Measurements from ENCODE around the gene PROX1. TPM values are rescaled to one million over a fixed set of nuclear protein-coding genes. Genes with fewer than 3 reads are reported as not detected.

PROX1 gene
- total and polyA plus RNA-seq, 2 of the 8 experiments (the other 6 are each of a cell fraction or from before 2014, with no cell fraction given) = 0.30 to 2.0 TPM

DNA sequence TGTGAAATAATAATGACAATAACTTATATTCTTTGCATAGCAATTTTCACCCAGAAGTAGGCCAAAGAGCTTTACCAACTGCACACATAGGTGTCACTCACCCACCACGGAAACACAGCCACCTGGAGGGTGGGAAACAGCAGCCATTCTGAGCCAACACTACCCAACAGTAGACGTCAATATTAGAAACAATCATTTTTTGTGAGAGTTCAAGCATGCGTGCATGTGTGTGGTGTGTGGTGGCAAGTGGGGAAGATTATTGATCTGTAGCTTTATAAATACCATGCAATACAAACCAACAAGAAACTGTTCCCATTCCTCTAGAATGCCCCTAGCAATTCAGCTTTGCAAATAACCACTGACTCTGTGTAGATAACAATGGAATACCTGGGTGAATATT, 19.1 kb downstream of the PROX1 start:
- CTCF ChIA-PET (ENCODE audit: partially characterized antibody) = interaction anchor here (3.1 kb wide), 1 partner anchor 116 kb away, joined by 11 read pairs; no protein-coding TSS in a partner anchor
- Histone ChIP-seq H3K27me3 (replicated peaks in 1 of 4; ENCODE audit: control insufficient read depth in 3 of 4, extremely low read depth in 1 of 4, insufficient read depth in 3 of 4, low read length in 3 of 4) (no peaks in the 10 kb centered on the region), H2AFZ (ENCODE audit: low read length) (no peak overlapping the region), H3K4me1 (replicated peaks in 1 of 4; ENCODE audit: control insufficient read depth in 3 of 4, insufficient read depth in 4 of 4, low read length in 3 of 4) (0 out of 7 replicates have a peak, but pooled peaks cover 0 to 2% (median 0%) of the 10 kb centered on the region in 4 experiments), H3K4ac (replicated peaks; ENCODE audit: insufficient read length, low read depth, low read length) (no peak overlapping the region), H3K36me3 (ENCODE audit: control insufficient read depth in 2 of 4, insufficient read depth in 4 of 4, low read length in 3 of 4) (no peaks in the 10 kb centered on the region), H4K8ac (ENCODE audit: extremely low read depth, insufficient read depth, low read length) (no peak overlapping the region), H2BK5ac (ENCODE audit: low read depth, low read length) (no peak overlapping the region), H3K56ac (replicated peaks; ENCODE audit: insufficient read length, low read depth, low read length) (no peak overlapping the region), H3K27ac (ENCODE audit: low read depth, low read length) (no peak overlapping the region), H2AK5ac (ENCODE audit: low read depth, low read length) (no peak overlapping the region), H4K20me1 (replicated peaks in 1 of 2; ENCODE audit: control insufficient read depth in 1 of 2, insufficient read depth in 2 of 2, low read length in 2 of 2) (no peaks in the 10 kb centered on the region), H3K23ac (ENCODE audit: insufficient read length) (no peak overlapping the region), H2BK120ac (replicated peaks; ENCODE audit: low read depth, low read length) (no peak overlapping the region), H2BK20ac (ENCODE audit: low read length) (no peak overlapping the region), H2BK15ac (ENCODE audit: low read length) (no peak overlapping the region), H3K18ac (ENCODE audit: extremely low read depth, low read length) (no peak overlapping the region), H3K23me2 (ENCODE audit: low read depth, low read length) (no peaks in the 10 kb centered on the region), H2BK12ac (ENCODE audit: low read depth, low read length) (no peak overlapping the region), H3K14ac (ENCODE audit: insufficient read length) (no peak overlapping the region), H3K9me3 (ENCODE audit: insufficient read depth in 2 of 2, low read depth in 1 of 2, low read length in 1 of 2) (no peaks in the 10 kb centered on the region), H3K4me3 (ENCODE audit: extremely low read depth in 1 of 4, insufficient read depth in 2 of 4, low read depth in 3 of 4, low read length in 4 of 4) (no peak overlapping the region), H3K79me2 (ENCODE audit: control insufficient read depth in 1 of 2, insufficient read depth in 2 of 2, low read length in 2 of 2) (no peaks in the 10 kb centered on the region), H4K91ac (replicated peaks; ENCODE audit: insufficient read length, low read length) (no peak overlapping the region), H3K4me2 (ENCODE audit: insufficient read depth in 1 of 2, low read depth in 2 of 2, low read length in 2 of 2) (no peak overlapping the region), H4K5ac (ENCODE audit: insufficient read length, low read depth, low read length) (no peak overlapping the region), H3K79me1 (ENCODE audit: low read depth, low read length) (no peaks in the 10 kb centered on the region), H3K9ac (replicated peaks in 1 of 4; ENCODE audit: extremely low read depth in 1 of 4, low read depth in 3 of 4, low read length in 3 of 4) (no peak overlapping the region)
- POLR2A ChIA-PET (ENCODE audit: partially characterized antibody) = no interaction called here
- no peak for FAIRE-seq
- no peak for DNase-seq (ENCODE audit: low read depth in 1 of 2, low spot score in 2 of 2)
- WGBS, 2 experiments (ENCODE audit: extremely low coverage in 1 of 2, insufficient coverage in 1 of 2, insufficient read length in 1 of 2, insufficient replicate concordance in 2 of 2, low coverage in 1 of 2, low lambda C conversion rate in 2 of 2, missing lambda C conversion rate in 1 of 2) = 80% methylated on average over 3 of the region's 3 CpGs; no CpG with 5 or more reads in 1 of the 2 experiments
- TF ChIP-seq RFX5 (IDR thresholded peaks at IDR 0.05; ENCODE audit: borderline replicate concordance, low read depth, low read length) (no peak), EP300 (IDR thresholded peaks at IDR 0.05; ENCODE audit: borderline replicate concordance in 1 of 2, low read depth in 2 of 2, low read length in 2 of 2) (no peak), FOSL1 (IDR thresholded peaks at IDR 0.05; ENCODE audit: insufficient read depth, low read depth, low read length) (no peak), CBX8 (IDR thresholded peaks at IDR 0.05; ENCODE audit: borderline replicate concordance, low read depth, low read length) (no peak), GTF2F1 (IDR thresholded peaks at IDR 0.05; ENCODE audit: borderline replicate concordance, low read depth, low read length) (no peak), RAD21 (IDR thresholded peaks at IDR 0.05 in 1 of 2, conservative IDR thresholded peaks at IDR 0.05 in 1 of 2; ENCODE audit: low read depth in 2 of 2, low read length in 2 of 2) (peak; percentile 34 to 44), BRCA1 (IDR thresholded peaks at IDR 0.05; ENCODE audit: low read depth, low read length) (no peak)
- TF ChIP-seq, protein P1, sequence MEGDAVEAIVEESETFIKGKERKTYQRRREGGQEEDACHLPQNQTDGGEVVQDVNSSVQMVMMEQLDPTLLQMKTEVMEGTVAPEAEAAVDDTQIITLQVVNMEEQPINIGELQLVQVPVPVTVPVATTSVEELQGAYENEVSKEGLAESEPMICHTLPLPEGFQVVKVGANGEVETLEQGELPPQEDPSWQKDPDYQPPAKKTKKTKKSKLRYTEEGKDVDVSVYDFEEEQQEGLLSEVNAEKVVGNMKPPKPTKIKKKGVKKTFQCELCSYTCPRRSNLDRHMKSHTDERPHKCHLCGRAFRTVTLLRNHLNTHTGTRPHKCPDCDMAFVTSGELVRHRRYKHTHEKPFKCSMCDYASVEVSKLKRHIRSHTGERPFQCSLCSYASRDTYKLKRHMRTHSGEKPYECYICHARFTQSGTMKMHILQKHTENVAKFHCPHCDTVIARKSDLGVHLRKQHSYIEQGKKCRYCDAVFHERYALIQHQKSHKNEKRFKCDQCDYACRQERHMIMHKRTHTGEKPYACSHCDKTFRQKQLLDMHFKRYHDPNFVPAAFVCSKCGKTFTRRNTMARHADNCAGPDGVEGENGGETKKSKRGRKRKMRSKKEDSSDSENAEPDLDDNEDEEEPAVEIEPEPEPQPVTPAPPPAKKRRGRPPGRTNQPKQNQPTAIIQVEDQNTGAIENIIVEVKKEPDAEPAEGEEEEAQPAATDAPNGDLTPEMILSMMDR (IDR thresholded peaks at IDR 0.05; ENCODE audit: control extremely low read depth in 1 of 3, insufficient read depth in 1 of 3, low read depth in 1 of 3, low read length in 3 of 3) = peak in 1 of 3 experiments; percentile 3; a peak in 1 of 4 replicates
- TF ChIP-seq, protein P2, sequence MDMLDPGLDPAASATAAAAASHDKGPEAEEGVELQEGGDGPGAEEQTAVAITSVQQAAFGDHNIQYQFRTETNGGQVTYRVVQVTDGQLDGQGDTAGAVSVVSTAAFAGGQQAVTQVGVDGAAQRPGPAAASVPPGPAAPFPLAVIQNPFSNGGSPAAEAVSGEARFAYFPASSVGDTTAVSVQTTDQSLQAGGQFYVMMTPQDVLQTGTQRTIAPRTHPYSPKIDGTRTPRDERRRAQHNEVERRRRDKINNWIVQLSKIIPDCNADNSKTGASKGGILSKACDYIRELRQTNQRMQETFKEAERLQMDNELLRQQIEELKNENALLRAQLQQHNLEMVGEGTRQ (IDR thresholded peaks at IDR 0.05; ENCODE audit: low read length) = no peak
